HG02678 (cell line): ENCODE data around the gene LIMS1.

Source experiments
- ATAC-seq: cut with Tn5 transposase; IDR thresholded peaks from one replicate; pipeline ENCODE4 v1.9.1; 2021; ENCODE audit warnings: mild to moderate bottlenecking, moderate library complexity; ENCODE audit not compliant: unreplicated experiment

LIMS1 gene

GRCh38 chr2:108613261-108614042 is 79.2 kb downstream of the LIMS1 start:
- ATAC-seq = no peak

GRCh38 chr2:108614043-108614545 is 79.8 kb downstream of the LIMS1 start:
- no peak for ATAC-seq

GRCh38 chr2:108614659-108615058 is 80.4 kb downstream of the LIMS1 start:
- no peak for ATAC-seq

GRCh38 chr2:108615480-108616090 is 81.3 kb downstream of the LIMS1 start:
- ATAC-seq = no peak

GRCh38 chr2:108616318-108616717 is 82.0 kb downstream of the LIMS1 start:
- ATAC-seq = no peak

GRCh38 chr2:108616751-108617161 is 82.5 kb downstream of the LIMS1 start:
- no peak for ATAC-seq

GRCh38 chr2:108617617-108618016 is 83.3 kb downstream of the LIMS1 start:
- ATAC-seq = no peak

GRCh38 chr2:108619925-108620620 is 85.8 kb downstream of the LIMS1 start:
- ATAC-seq = no peak

GRCh38 chr2:108620656-108621055 is 86.4 kb downstream of the LIMS1 start:
- ATAC-seq = no peak

- peak; percentile 99 for ATAC-seq
Measured at GRCh38 chr2:108621087-108621559, 86.9 kb downstream of the LIMS1 start.

GRCh38 chr2:108621687-108622681 is 87.7 kb downstream of the LIMS1 start:
- no peak for ATAC-seq

- no peak for ATAC-seq
Measured at GRCh38 chr2:108623616-108624015, 89.3 kb downstream of the LIMS1 start.

- no peak for ATAC-seq
Measured at GRCh38 chr2:108625186-108625827, 91.0 kb downstream of the LIMS1 start.

GRCh38 chr2:108625828-108626195 is 91.5 kb downstream of the LIMS1 start:
- no peak for ATAC-seq

GRCh38 chr2:108626995-108627394 is 92.7 kb downstream of the LIMS1 start:
- ATAC-seq = no peak

- ATAC-seq = no peak
Measured at GRCh38 chr2:108627911-108628567, 93.8 kb downstream of the LIMS1 start.

- no peak for ATAC-seq
Measured at GRCh38 chr2:108628936-108629335, 94.7 kb downstream of the LIMS1 start.

- peak; percentile 77 for ATAC-seq
Measured at GRCh38 chr2:108629417-108629816, 95.1 kb downstream of the LIMS1 start.
